PC-9 (cell line): ENCODE results near the gene PCGF1. TPM values are rescaled to one million over a fixed set of nuclear protein-coding genes. Genes with fewer than 3 reads are reported as not detected.

Experiments
- BruUV-seq: library from RNA; stranded (reverse); fragments of 400-500 nt; replicated peaks from 2 replicates; lab custom pipeline; 2021; lab: Mats Ljungman, UMichigan
- CTCF ChIA-PET: fragments of 300-600 bp; sonication (Branson Sonifier 250); formaldehyde crosslinking; loops from one replicate; lab custom pipeline; 2022; ENCODE audit warnings: antibody characterized with exemption; lab: Charles Lee
- POLR2A ChIA-PET: fragments of 300-600 bp; sonication (Branson Sonifier 250); formaldehyde crosslinking; loops from one replicate; lab custom pipeline; 2022; ENCODE audit warnings: antibody characterized with exemption; ENCODE audit not compliant: unreplicated experiment; lab: Charles Lee
- DNase-seq, 2 experiments: peaks; one replicate each; pipeline versions ENCODE4 v3.0.0 to v3.0.0-alpha.2; 2015 to 2022; ENCODE audit warnings: mixed read lengths in 1 of 2
- H2AFZ ChIP-seq: fragments of 200-600 bp; sonication (generic); 2 replicates; pipeline ENCODE4 v1.8.1; 2017; ENCODE audit warnings: antibody characterized with exemption
- H3F3A ChIP-seq: fragments of 200-600 bp; sonication (generic); 2 replicates; pipeline ENCODE4 v1.8.1; 2017; ENCODE audit warnings: antibody characterized with exemption, mild to moderate bottlenecking, low read depth; ENCODE audit not compliant: insufficient read depth
- H3K27ac ChIP-seq: fragments of 200-600 bp; sonication (generic); 2 replicates; pipeline ENCODE4 v1.6.1; 2016; ENCODE audit warnings: mixed run types
- H3K27me3 ChIP-seq: fragments of 200-600 bp; sonication (generic); 2 replicates; pipeline ENCODE4 v1.6.1; 2016; ENCODE audit warnings: low read depth, mixed run types; ENCODE audit not compliant: insufficient read depth
- H3K36me3 ChIP-seq: fragments of 200-600 bp; sonication (generic); 2 replicates; pipeline ENCODE4 v1.6.1; 2016; ENCODE audit warnings: low read depth, mixed run types
- H3K4me1 ChIP-seq: fragments of 200-600 bp; sonication (generic); replicated peaks from 2 replicates; pipeline ENCODE4 v1.6.1; 2016; ENCODE audit warnings: mixed run types; ENCODE audit not compliant: insufficient read depth
- H3K4me2 ChIP-seq: fragments of 200-600 bp; sonication (generic); 2 replicates; pipeline ENCODE4 v1.6.1; 2017; ENCODE audit warnings: mixed run types
- H3K4me3 ChIP-seq: fragments of 200-600 bp; sonication (generic); 2 replicates; pipeline ENCODE4 v1.6.1; 2016; ENCODE audit warnings: mixed run types
- H3K79me2 ChIP-seq: fragments of 200-600 bp; sonication (generic); 2 replicates; pipeline ENCODE4 v1.6.1; 2017; ENCODE audit warnings: low read depth, mixed run types
- H3K9me2 ChIP-seq: fragments of 200-600 bp; sonication (generic); 2 replicates; pipeline ENCODE4 v1.8.1; 2017; ENCODE audit warnings: mild to moderate bottlenecking; ENCODE audit not compliant: insufficient read depth
- H3K9me3 ChIP-seq: fragments of 200-600 bp; sonication (generic); 2 replicates; pipeline ENCODE4 v1.8.1; 2016; ENCODE audit warnings: low read depth; ENCODE audit not compliant: insufficient read depth
- H4K20me1 ChIP-seq: fragments of 200-600 bp; sonication (generic); 2 replicates; pipeline ENCODE4 v1.8.1; 2017; ENCODE audit not compliant: insufficient read depth
- CTCF ChIP-seq: fragments of 200-600 bp; sonication (generic); conservative IDR thresholded peaks from 2 replicates; pipeline ENCODE4 v1.6.1; 2017; ENCODE audit warnings: mixed run types, antibody characterized with exemption, mild to moderate bottlenecking, moderate library complexity
- EZH2 ChIP-seq: fragments of 200-600 bp; sonication (generic); IDR thresholded peaks from 2 replicates; pipeline ENCODE4 v1.8.0; 2017; ENCODE audit warnings: antibody characterized with exemption, low read depth
- intact Hi-C: fragments of 100-400 bp; cut with micrococcal nuclease; formaldehyde crosslinking; loops from one replicate; pipeline ENCODE4 v1.10.0; 2022; ENCODE audit not compliant: unreplicated experiment
- total RNA-seq: library from RNA; stranded (reverse); gene quantifications from 2 replicates; pipeline ENCODE4 v1.2.3, GENCODE V29; 2021

PCGF1 gene
- total RNA-seq, 1 experiment from 2014 or later: 31.3 TPM

GRCh38 chr2:74458938-74459363 is 48.5 kb downstream of the PCGF1 start:
- 0 out of 2 replicates have a peak overlapping the region, but pooled peaks have one; percentile 73 for H2AFZ ChIP-seq
- intact Hi-C loops: loop anchor here (1.0 to 10.0 kb wide), 2 partner anchors 19 to 194 kb away; no protein-coding TSS in a partner anchor
- POLR2A ChIA-PET: interaction anchor here (0.5 to 1.2 kb wide), 5 partner anchors 14 to 1218 kb away, joined by 4 to 8 read pairs (median 7); partner anchors contain the start of gene MRPL53

GRCh38 chr2:74458132-74458937 is 49.2 kb downstream of the PCGF1 start, which contains the start of gene WBP1:
WBP1 (plus strand) TSS chr2:74458438; CDS start chr2:74458603, 165 bp downstream.
- peaks cover 15% of the 10 kb centered on the region for H3K36me3 ChIP-seq
- peak within 1 kb of the TSS; percentile 93 for H3K4me3 ChIP-seq
- H3K9me3 ChIP-seq: no peaks in the 10 kb centered on the region
- peaks cover 26% of the 10 kb centered on the region for H3K79me2 ChIP-seq
- peaks cover 22% of the 10 kb centered on the region for H3K4me1 ChIP-seq
- ChIA-PET POLR2A (interaction anchor here (0.5 to 1.2 kb wide), 10 partner anchors 11 to 1218 kb away, joined by 3 to 9 read pairs (median 5); partner anchors contain the start of genes MRPL53 and TPRKB), CTCF (no interaction called here)
- no peaks in the 10 kb centered on the region for H3K27me3 ChIP-seq
- DNase-seq: peak; percentile 99 to 100
- H3F3A ChIP-seq: peaks cover 31% of the 10 kb centered on the region
- H3K27ac ChIP-seq: peak within 1 kb of the TSS; percentile 29; the same call in 1 of the 2 replicates
- TSS peak; percentile 30 for BruUV-seq
- peak within 1 kb of the TSS; percentile 99 for H3K4me2 ChIP-seq
- no peaks in the 10 kb centered on the region for H4K20me1 ChIP-seq
- H3K9me2 ChIP-seq: no peaks in the 10 kb centered on the region
- intact Hi-C loops: loop anchor here (1.0 to 10.0 kb wide), 2 partner anchors 18 to 194 kb away; no protein-coding TSS in a partner anchor
- no peak for TF ChIP-seq CTCF
- TF ChIP-seq EZH2: no peak
- peak within 1 kb of the TSS; percentile 73 for H2AFZ ChIP-seq

More at GRCh38 chr2:74458938-74459363, 48.5 kb downstream of the PCGF1 start:
- Histone ChIP-seq H3K4me3 (peak overlapping the region; percentile 93), H3K9me3 (no peaks in the 10 kb centered on the region), H4K20me1 (no peaks in the 10 kb centered on the region), H3K27ac (peak overlapping the region; percentile 29; the same call in 1 of the 2 replicates), H3F3A (peaks cover 31% of the 10 kb centered on the region), H3K4me1 (peaks cover 24% of the 10 kb centered on the region), H3K36me3 (peaks cover 15% of the 10 kb centered on the region), H3K9me2 (no peaks in the 10 kb centered on the region), H3K27me3 (no peaks in the 10 kb centered on the region), H3K4me2 (peak overlapping the region; percentile 99), H3K79me2 (peaks cover 33% of the 10 kb centered on the region)
- no TSS peak for BruUV-seq
- DNase-seq: no peak
- TF ChIP-seq CTCF: no peak
- TF ChIP-seq EZH2: no peak
- CTCF ChIA-PET: no interaction called here

- H3K9me3 ChIP-seq: no peaks in the 10 kb centered on the region
- TF ChIP-seq CTCF (no peak), EZH2 (no peak)
- H3K4me1 ChIP-seq: peaks cover 22% of the 10 kb centered on the region
- DNase-seq: no peak
- H3K27ac ChIP-seq: peak overlapping the region; percentile 20; the same call in 1 of the 2 replicates
- no peaks in the 10 kb centered on the region for H3K27me3 ChIP-seq
- CTCF ChIA-PET: no interaction called here
- POLR2A ChIA-PET: interaction anchor here (0.6 to 1.2 kb wide), 5 partner anchors 11 to 721 kb away, joined by 4 to 9 read pairs (median 5); partner anchors contain the start of genes MRPL53 and TPRKB
- peaks cover 9% of the 10 kb centered on the region for H3K36me3 ChIP-seq
- peak overlapping the region; percentile 79 for H3K4me2 ChIP-seq
- peaks cover 22% of the 10 kb centered on the region for H3K79me2 ChIP-seq
- no peaks in the 10 kb centered on the region for H4K20me1 ChIP-seq
- H2AFZ ChIP-seq: peak overlapping the region; percentile 39; the same call in 1 of the 2 replicates
- peak overlapping the region; percentile 47 for H3K4me3 ChIP-seq
- intact Hi-C loops: loop anchor here (1.0 to 10.0 kb wide), 2 partner anchors 17 to 193 kb away; no protein-coding TSS in a partner anchor
- H3F3A ChIP-seq: peaks cover 30% of the 10 kb centered on the region
- no TSS peak for BruUV-seq
- H3K9me2 ChIP-seq: no peaks in the 10 kb centered on the region
Observed at GRCh38 chr2:74457549-74458131, 49.9 kb downstream of the PCGF1 start.
